PFSK-1 (cell line): ENCODE data around the gene MBD5.

Source experiments
- POLR2AphosphoS5 ChIP-seq: IDR thresholded peaks from 2 replicates; pipeline ENCODE4 v1.6.1; 2012; ENCODE audit warnings: low read depth, mild to moderate bottlenecking, control low read depth, low read length, moderate library complexity
- SIN3A ChIP-seq: IDR thresholded peaks from 2 replicates; pipeline ENCODE4 v1.6.1; 2012; ENCODE audit warnings: mild to moderate bottlenecking, low read length, moderate library complexity, borderline replicate concordance; ENCODE audit not compliant: insufficient read depth
- TAF1 ChIP-seq: IDR thresholded peaks from 2 replicates; pipeline ENCODE4 v1.6.1; 2012; ENCODE audit warnings: low read length, control low read depth, borderline replicate concordance; ENCODE audit not compliant: insufficient read depth

DNA sequence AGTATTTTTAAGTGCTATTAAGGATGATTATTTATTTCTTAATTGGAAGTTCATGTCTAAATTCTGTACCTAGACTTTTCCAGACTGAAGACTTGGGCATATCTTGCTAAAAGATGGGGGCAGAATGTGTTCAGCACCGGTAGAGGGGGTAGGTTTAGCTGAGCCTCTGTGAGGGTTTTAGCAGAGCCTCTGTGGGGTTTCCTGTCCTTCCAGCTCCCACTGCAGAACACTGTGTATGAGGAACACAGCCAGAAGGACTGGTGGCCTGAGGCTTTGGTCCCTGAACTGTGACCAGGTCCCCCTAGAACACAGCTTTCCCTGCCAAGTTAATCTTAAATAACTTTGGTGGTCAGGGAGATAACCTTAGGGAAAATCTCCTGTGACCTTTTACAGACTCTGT is 500.3 kb downstream of the MBD5 start:
- TF ChIP-seq TAF1 (no peak), POLR2AphosphoS5 (no peak), SIN3A (no peak)
